Measurements from ENCODE around the gene CCNC.

The CCNC gene

GRCh38 chr6:99543968-99544367 lies 24.5 kb downstream of the CCNC start:
- no peak for DNase-seq

- DNase-seq: no peak
These were observed 37.8 kb downstream of the CCNC start for GRCh38 chr6:99530627-99531026.

GRCh38 chr6:99522531-99522930 lies 45.9 kb downstream of the CCNC start:
- no peak for DNase-seq

- no peak for DNase-seq
These were observed 46.8 kb downstream of the CCNC start for GRCh38 chr6:99521633-99522151.

GRCh38 chr6:99520855-99521632 lies 47.4 kb downstream of the CCNC start:
- DNase-seq: peak; percentile 42

- no peak for DNase-seq
These were observed 49.0 kb downstream of the CCNC start for GRCh38 chr6:99519446-99519845.

GRCh38 chr6:99514089-99514488 lies 54.4 kb downstream of the CCNC start:
- no peak for DNase-seq

- DNase-seq: no peak
These were observed 56.4 kb downstream of the CCNC start for GRCh38 chr6:99512033-99512432.

GRCh38 chr6:99507648-99508047 lies 60.8 kb downstream of the CCNC start:
- no peak for DNase-seq

GRCh38 chr6:99501762-99502161 lies 66.7 kb downstream of the CCNC start:
- DNase-seq: peak; percentile 8

- no peak for DNase-seq
These were observed 70.0 kb downstream of the CCNC start for GRCh38 chr6:99498421-99498820.

GRCh38 chr6:99495466-99495865 lies 73.0 kb downstream of the CCNC start:
- no peak for DNase-seq
